NB4 (cell line): ENCODE data around the gene ARID1B.

Source experiments
- DNase-seq: peaks from one replicate; pipeline ENCODE4 v3.0.0; 2010; ENCODE audit warnings: low read depth
- H3K4me3 ChIP-seq: one replicate; pipeline ENCODE4 v1.5.1; 2011; ENCODE audit warnings: mild to moderate bottlenecking, low read depth, low read length, moderate library complexity
- MYC ChIP-seq: IDR thresholded peaks from 2 replicates; pipeline ENCODE4 v1.6.1; 2011; ENCODE audit warnings: low read depth, low read length
- POLR2A ChIP-seq: IDR thresholded peaks from 2 replicates; pipeline ENCODE4 v1.6.1; 2011; ENCODE audit warnings: mild to moderate bottlenecking; ENCODE audit not compliant: insufficient read length; ENCODE audit errors: extremely low read depth
- TF ChIP-seq, protein P1 (sequence below): IDR thresholded peaks from one replicate; pipeline ENCODE4 v1.5.1; 2012; ENCODE audit warnings: low read depth, low read length
- TF ChIP-seq, protein P2 (sequence below): IDR thresholded peaks from 2 replicates; pipeline ENCODE4 v1.6.1; 2011; ENCODE audit warnings: low read depth, low read length

ARID1B gene

DNA sequence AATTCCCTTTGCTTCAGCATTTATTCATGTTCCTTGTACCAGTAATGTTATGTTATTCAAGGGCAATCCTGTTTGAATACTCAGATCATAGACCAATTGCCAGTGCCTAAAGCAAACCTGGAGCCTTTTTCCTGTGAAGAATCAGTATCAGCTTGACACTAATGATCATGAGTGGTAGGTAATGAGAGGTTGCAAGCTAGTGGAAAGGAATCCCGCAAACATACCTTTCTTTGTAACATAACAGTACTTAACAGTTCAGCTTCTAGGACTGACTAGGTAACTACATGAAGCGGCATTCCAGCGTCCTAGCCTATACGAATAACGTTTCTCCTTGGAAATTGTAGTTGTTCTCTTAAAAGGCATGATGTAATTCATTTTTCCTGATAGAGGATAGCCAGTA is 292.4 kb downstream of the ARID1B start:
- no peak overlapping the region for H3K4me3 ChIP-seq
- TF ChIP-seq, protein P1, sequence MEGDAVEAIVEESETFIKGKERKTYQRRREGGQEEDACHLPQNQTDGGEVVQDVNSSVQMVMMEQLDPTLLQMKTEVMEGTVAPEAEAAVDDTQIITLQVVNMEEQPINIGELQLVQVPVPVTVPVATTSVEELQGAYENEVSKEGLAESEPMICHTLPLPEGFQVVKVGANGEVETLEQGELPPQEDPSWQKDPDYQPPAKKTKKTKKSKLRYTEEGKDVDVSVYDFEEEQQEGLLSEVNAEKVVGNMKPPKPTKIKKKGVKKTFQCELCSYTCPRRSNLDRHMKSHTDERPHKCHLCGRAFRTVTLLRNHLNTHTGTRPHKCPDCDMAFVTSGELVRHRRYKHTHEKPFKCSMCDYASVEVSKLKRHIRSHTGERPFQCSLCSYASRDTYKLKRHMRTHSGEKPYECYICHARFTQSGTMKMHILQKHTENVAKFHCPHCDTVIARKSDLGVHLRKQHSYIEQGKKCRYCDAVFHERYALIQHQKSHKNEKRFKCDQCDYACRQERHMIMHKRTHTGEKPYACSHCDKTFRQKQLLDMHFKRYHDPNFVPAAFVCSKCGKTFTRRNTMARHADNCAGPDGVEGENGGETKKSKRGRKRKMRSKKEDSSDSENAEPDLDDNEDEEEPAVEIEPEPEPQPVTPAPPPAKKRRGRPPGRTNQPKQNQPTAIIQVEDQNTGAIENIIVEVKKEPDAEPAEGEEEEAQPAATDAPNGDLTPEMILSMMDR: no peak
- TF ChIP-seq POLR2A (no peak), MYC (no peak)
- TF ChIP-seq, protein P2, sequence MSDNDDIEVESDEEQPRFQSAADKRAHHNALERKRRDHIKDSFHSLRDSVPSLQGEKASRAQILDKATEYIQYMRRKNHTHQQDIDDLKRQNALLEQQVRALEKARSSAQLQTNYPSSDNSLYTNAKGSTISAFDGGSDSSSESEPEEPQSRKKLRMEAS: no peak
- DNase-seq: no peak

DNA sequence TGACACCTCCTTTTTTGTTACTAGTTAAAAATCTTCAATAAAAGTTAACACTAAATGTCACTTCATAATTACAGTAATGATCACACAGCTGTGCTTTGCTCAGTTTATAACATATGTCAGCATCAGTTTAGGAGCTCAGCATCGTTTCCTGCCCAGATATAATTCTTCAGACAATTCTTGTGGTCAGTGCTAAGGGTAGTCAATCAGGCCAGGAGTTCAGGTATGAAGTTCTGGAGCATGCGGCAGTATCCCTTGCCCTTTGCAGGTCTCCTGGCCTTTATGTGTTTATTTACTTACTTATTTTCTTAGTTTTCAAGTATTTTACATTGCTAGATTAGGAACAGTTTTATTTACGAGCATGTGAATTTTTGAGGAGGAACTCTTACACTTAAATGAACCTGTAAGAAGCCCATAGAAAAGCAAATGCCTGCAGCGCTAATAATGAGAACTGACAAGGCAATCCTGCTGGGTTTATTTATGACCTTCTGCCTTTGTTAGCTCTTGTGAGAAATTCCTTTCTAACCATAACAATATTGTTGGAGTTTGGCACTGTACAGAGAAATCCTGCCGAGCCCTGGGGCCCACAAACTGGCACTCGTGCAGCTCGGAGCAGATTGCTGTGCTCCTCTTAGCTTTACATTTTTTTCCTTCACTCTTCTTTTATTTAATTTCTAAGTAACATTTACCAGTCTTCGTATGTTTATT is 293.4 kb downstream of the ARID1B start:
- H3K4me3 ChIP-seq: no peak overlapping the region
- no peak for TF ChIP-seq MYC
- TF ChIP-seq, protein P2: no peak
- no peak for TF ChIP-seq POLR2A
- TF ChIP-seq, protein P1: no peak
- DNase-seq: no peak

DNA sequence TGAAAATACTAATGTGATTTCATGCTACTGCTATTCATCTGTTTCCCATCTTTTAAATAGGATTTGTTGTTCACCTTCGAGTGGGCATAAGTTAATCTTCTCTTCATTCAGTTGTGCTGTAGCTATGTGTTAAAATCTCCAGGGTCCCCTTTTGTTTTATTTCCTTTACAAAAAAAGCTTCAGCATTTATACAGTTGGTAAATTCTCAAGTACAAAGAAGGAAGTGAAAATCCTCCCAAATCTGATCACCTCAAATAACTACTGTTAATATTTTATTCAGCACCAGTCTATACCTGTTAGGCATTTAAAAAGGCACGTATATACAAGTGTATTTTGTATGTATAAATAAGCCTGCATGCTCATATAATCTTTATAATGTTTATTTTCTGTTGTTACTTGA is 294.9 kb downstream of the ARID1B start:
- no peak for DNase-seq
- TF ChIP-seq, protein P1: no peak
- TF ChIP-seq, protein P2: no peak
- no peak for TF ChIP-seq MYC
- no peak for TF ChIP-seq POLR2A
- no peak overlapping the region for H3K4me3 ChIP-seq

DNA sequence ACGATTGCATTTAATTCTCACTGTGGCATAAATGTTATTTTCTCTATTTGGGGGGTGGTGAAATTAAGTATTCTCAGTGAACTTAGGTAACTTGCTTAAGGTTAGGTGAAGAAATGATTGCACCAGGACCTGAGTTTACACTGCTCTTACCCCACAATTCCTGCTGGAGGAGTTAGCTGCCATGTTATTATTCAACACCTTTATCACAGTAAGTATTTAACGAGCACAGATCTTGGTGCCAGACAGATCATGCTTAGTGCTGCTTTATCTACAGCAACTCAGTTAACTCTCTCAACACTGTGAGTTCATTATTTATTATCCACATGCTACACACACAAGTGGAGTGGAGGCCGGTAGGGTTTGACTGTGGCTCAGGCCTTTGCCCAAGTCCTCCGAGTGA is 296.4 kb downstream of the ARID1B start:
- no peak overlapping the region for H3K4me3 ChIP-seq
- TF ChIP-seq, protein P1: no peak
- TF ChIP-seq, protein P2: no peak
- TF ChIP-seq POLR2A: no peak
- TF ChIP-seq MYC: no peak
- no peak for DNase-seq

DNA sequence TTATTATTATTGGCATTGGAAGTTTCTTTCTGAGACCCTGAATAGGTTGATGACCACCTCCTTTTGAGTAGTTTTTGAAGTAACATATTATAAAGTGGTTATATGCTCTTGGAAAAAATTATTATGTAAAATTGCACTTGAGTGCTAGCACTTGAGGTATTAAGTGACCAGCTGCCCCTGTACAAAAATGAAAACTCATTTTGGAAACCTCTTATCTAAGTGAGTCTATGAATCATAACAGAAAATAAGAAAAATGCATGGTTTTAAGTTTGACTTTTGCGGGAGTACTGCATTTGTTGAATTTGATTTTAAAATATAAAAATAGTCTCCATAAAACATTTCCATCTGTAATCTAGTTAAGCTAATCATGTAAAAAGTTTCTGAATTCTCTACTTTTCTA is 297.8 kb downstream of the ARID1B start:
- no peak overlapping the region for H3K4me3 ChIP-seq
- no peak for DNase-seq
- no peak for TF ChIP-seq MYC

DNA sequence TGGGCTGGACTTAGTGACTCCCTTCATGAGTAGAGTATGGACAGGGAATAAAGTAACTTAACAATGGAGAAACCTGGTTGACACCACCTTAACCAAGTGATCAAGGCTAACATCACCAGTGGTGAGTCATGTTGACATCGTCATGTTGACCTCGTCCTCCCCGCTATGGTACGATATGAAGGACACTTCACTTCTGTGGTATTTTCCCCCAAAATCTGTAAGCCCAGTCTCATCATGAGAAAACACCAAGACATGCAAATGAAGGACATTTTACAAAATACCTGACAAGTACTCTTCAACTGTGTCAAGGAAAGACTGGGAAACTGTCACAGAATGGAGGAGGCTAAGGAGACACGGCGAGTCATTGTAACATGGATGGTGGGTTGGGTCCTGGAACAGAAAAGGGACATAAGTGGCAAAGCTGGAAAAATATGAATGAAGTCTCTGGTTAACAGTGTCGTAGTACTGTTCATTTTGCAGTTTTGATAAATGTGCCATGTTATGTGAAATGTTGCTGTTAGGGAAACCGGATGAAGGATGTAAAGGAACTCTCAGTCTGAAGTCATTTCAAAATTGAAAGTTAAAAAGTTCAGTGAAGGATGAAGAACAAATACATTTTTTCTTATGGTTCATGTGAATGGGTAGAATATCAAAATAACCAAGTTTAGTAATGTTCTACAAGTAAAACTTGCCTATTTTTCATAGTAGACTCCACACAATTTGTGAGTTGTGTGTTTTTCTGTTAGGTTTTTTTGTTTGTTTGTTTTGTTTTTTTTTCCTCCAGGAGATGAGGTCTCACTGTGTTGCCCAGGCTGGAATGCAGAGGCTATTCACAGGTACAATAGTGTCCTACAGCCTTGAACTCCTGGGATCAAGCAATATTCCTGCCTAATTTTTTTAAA is 298.6 kb downstream of the ARID1B start:
- no peak overlapping the region for H3K4me3 ChIP-seq
- TF ChIP-seq MYC (no peak), POLR2A (no peak)
- TF ChIP-seq, protein P1: no peak
- TF ChIP-seq, protein P2: no peak
- DNase-seq: no peak
